Measurements from ENCODE around the gene GIMAP4.
"Not testable (repeated sequence)": the region's sequence is repeated elsewhere in the genome, so short reads cannot be mapped to it uniquely, and the experiment has no call there.

Gene GIMAP4

DNA sequence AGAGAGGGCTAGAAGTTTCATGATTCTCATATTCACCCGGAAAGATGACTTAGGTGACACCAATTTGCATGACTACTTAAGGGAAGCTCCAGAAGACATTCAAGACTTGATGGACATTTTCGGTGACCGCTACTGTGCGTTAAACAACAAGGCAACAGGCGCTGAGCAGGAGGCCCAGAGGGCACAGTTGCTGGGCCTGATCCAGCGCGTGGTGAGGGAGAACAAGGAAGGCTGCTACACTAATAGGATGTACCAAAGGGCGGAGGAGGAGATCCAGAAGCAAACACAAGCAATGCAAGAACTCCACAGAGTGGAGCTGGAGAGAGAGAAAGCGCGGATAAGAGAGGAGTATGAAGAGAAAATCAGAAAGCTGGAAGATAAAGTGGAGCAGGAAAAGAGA, 5.3 kb downstream of the GIMAP4 start:
- no peak overlapping the region for H3K4me3 ChIP-seq (ENCODE audit: low read length)
- DNase-seq (ENCODE audit: low read depth, low spot score): no peak

DNA sequence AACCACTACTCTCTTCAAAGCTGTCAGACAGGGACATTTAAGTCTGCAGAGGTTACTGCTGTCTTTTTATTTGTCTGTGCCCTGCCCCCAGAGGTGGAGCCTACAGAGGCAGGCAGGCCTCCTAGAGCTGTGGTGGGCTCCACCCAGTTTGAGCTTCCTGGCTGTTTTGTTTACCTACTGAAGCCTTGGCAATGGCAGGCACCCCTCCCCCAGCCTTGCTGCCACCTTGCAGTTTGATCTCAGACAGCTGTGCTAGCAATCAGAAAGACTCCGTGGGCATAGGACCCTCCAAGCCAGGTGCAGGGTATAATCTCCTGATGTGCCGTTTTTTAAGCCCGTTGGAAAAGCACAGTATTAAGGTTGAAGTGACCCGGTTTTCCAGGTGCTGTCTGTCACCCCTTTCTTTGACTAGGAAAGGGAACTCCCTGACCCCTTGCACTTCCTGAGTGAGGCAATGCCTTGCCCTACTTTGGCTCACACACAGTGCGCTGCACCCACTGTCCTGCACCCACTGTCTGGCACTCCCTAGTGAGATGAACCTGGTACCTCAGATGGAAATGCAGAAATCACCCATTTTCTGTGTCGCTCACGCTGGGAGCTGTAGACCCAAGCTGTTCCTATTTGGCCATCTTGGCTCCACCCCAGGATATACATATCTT, 12.9 kb downstream of the GIMAP4 start:
- peak; percentile 77 for DNase-seq (ENCODE audit: low read depth, low spot score)
- not testable (repeated sequence) for H3K4me3 ChIP-seq (ENCODE audit: low read length)

DNA sequence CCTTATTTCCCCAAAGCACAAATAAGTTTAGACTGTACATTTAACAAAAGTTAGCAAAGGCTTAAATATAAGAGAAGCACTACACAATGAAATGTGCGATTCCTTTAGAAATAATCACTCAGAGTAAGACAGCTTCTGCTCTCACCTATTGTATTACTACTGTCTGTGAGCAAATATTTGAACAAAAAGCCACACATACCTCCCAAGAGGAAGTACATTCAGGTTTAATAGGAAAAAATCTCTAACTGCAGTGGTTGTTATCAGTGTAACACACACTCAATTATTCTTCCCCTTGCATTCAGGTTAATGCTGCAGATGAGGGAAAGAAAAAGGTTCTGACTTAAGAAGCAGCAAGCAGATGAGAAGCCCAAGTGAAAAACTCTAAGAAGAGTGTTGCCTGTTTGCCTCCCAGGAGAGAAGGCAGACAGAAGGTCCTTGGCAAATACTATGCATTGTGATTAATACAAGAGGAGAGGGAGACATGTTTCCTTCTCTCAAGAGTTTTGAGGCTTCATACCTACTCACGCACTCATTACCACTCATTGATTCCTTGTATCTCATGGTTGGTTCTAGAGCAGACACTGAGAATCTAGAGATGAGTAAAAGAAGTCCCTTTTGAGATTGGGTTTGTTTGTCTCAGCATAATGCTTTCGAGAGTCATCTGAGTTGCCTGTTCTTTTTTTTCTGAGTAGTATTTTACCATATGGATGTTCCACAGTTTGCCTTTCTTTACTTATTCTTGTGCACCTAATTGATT, 13.6 kb downstream of the GIMAP4 start:
- no peak for DNase-seq (ENCODE audit: low read depth, low spot score)
- no peak overlapping the region for H3K4me3 ChIP-seq (ENCODE audit: low read length)

DNA sequence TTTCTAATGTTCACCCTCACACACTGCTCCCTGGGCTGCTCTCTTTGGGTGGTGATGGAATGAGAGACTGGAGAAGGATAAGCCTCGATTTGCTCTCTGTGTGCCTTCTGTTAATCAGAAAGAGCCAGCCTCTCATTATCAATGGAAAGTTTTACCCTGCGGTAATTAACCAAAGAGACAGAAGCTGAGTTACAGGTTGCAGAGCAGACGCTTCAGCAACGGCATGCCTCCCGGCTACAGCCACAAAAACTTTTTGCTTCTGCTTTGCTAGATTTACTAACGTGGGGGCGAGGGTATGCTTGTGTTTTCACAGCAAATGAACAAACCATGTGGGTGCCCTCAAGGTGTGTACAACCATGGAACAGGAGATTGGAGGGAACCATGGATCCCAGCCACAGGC, 18.0 kb downstream of the GIMAP4 start:
- H3K4me3 ChIP-seq (ENCODE audit: low read length): no peak overlapping the region
- no peak for DNase-seq (ENCODE audit: low read depth, low spot score)

DNA sequence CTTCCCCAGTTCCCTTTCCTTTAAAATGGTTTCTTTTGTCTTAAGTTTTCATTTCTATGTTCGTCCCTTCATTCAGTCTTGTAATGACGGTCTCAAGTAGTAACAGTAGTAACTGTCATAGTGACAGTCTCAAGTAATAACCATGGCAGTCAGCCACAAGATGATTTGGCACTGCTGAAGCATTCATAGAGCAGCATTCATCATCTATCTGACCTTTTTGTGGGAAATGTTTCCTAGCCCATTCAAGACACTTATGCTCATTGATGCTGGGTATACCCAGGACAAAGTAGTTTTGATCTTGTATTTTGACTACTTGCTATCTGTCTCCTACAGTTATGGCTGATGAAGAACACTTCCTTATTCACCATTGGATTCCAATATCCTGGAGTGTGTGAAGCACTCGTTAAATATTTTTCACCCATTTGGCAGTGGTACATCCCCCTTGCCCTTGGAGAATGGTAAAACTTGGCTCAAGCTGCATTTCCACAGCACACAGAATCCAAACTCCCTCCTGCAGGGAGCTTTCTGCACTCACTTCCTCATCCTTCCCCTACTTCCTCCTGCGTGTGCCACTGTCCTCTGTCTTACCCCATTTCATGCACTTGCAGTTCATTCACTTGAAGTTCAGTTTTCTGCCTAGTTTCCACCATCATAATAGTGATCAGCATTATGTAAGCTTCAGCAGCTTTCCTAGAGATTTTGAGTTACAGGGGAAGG, 19.0 kb downstream of the GIMAP4 start:
- DNase-seq (ENCODE audit: low read depth, low spot score): no peak
- H3K4me3 ChIP-seq (ENCODE audit: low read length): no peak overlapping the region

DNA sequence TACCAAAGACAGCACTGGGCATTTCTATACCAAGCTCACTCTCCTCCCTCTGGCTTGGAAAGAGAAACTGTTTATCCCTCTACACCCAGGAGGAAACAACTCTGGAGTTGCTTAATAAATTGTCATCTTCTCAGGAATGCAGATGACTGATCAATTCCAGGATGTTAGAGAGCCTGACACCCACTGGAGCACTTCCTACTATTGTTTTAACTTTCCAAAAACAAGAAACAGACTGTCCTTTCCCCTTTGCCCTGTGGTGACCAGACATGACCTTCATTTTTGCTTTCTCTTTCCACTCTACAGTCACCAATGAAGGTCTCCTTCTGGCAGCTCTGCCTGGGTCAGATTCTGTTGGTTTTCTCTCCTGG, 19.6 kb downstream of the GIMAP4 start:
- H3K4me3 ChIP-seq (ENCODE audit: low read length): no peak overlapping the region
- no peak for DNase-seq (ENCODE audit: low read depth, low spot score)

DNA sequence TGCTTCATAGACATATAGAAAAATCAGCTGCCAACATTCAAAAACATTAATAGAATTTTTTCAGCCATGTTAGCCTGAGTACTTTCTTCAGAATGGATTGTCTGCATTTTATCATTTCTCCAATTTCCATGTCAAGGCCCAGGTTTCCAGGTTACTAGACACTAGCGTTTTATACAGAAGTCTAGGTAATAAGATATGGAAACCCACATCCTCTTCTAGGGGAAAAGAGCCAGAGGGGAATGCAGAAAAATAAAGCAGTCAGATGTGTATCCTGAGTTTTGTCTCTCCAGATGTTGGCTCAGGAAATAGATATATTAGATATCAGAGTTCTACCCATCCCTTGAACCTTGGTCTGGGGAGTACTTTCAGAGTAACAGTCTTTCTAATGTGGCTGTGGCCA, 20.4 kb downstream of the GIMAP4 start:
- DNase-seq (ENCODE audit: low read depth, low spot score): no peak
- no peak overlapping the region for H3K4me3 ChIP-seq (ENCODE audit: low read length)

DNA sequence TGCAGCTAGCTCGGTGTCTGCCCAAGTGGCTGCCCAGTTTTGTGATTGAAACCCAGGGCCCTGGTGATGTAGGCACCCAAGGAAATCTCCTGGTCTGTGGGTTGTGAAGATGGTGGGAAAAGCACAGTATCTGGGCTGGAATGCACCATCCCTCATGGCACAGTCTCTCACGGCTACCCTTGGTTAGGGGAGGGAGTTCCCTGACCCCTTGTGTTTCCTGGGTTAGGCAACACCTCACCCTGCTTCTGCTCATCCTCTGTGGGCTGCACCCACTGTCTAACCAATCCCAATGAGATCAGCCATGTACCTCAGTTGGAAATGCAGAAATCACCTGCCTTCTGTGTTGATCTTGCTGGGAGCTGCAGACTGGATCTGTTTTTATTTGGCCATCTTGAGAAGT, 27.6 kb downstream of the GIMAP4 start:
- no peak for DNase-seq (ENCODE audit: low read depth, low spot score)
- no peak overlapping the region for H3K4me3 ChIP-seq (ENCODE audit: low read length)

DNA sequence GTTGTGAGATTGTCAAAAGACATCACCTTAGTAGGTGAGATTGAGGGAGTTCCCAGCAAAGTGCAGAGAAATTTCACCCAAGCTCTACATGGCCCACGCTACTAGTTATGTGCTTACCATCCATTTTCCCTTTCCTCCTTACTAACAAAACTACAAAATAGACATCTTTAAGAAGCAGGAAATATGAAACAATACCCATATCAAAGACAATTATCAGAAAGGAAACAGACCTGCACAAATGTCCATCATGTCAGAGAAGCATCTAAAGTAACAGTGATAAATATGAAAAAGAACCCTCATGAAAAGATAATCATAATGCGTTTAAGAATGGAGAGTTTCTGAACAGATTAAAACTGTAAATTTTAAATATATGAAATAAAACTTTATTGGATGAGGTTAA, 28.2 kb downstream of the GIMAP4 start:
- DNase-seq (ENCODE audit: low read depth, low spot score): no peak
- no peak overlapping the region for H3K4me3 ChIP-seq (ENCODE audit: low read length)

DNA sequence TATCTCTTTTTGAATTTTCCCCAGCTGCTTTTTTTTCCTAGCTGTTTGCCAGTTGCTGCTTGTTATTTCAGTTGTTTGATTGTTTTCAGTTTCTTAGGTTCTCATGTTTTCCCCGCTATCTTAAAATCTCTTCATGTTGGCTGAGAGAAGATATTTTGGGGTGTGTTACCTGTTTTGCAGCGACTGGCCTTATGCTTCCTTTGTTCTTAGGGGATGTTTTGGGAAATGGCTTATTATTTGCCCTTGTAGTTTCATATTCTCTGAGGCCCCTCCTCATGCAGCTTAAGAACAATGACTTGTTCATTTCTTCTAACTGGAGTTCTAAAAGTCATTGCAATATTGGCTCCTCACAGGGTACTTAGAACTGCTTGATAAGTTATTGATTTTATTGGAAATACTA, 36.4 kb downstream of the GIMAP4 start:
- DNase-seq (ENCODE audit: low read depth, low spot score); H3K4me3 ChIP-seq (ENCODE audit: low read length): not testable (repeated sequence)

DNA sequence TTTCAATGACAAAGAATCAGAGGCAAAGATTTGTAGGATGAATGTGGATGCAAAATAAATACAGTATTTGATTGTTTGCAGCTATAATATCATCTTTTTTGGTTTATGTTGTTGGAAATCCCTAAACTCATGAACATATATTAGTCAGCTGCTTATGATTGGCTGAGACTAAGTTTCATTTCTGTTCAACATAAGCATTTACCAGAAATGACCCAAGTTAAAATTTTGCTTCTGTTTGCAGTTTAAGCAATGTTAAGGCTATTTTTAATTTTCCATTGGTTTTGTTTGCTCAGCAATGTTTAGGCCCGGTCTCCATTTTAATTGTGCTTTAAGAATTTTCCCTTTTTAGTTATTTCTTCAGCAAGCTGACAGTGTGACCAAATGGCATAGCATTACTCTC, 43.0 kb downstream of the GIMAP4 start:
- H3K4me3 ChIP-seq (ENCODE audit: low read length): no peak overlapping the region
- no peak for DNase-seq (ENCODE audit: low read depth, low spot score)

DNA sequence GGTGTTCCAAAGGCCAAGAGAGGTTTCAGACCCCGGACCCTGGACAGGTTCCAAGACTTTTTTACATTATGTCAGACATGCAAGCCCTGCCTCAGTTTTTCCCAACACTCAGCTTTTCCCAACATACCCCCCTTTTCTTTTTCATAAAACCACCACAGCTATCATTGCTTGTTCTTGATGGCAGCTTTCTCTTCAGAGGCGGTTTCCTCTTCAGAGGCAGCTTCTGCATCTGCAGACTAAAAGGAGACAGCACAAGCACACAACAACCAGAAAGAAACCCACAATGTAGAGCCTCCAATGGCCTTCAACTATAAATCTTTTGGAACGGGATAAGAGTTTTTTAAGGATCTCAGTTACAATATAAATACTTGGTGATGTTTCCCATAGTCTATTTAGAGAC, 45.7 kb downstream of the GIMAP4 start:
- no peak overlapping the region for H3K4me3 ChIP-seq (ENCODE audit: low read length)
- DNase-seq (ENCODE audit: low read depth, low spot score): no peak

DNA sequence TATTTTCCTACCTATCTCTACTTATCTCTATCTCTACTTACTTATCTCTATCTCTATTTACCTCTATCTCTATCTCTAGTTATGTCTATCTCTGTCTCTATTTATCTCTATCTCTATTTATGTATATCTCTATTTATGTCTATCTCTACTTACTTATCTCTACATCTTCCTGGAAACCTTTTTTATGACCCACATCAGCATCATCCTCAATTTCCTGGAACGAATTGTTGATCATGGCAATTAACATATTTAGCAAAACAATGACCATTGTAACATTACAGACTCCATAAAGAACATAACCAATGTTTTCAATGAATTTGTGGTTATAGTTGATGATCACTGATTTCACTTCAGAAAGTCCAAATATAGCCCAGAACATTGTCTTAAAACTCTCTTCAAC, 46.7 kb downstream of the GIMAP4 start:
- no peak overlapping the region for H3K4me3 ChIP-seq (ENCODE audit: low read length)
- no peak for DNase-seq (ENCODE audit: low read depth, low spot score)

DNA sequence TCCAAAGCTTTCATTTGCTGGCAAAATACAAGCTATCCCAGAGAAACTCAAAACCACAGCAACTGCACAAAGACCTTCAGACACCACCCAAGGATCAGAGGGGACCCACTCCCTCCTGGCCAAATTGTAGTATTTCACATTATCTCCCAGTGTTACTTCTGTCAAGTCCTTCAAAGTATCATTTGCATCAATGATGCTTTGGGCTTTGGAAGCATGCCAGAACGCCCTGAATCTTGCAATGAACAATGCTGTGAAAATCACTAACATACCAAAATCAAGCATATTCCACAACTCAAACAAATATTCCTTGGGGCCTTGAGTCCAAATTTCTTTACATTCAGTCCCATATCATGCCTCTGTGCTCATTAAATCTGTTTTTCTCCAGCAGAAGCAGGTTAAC, 47.2 kb downstream of the GIMAP4 start:
- not testable (repeated sequence) for DNase-seq (ENCODE audit: low read depth, low spot score)

DNA sequence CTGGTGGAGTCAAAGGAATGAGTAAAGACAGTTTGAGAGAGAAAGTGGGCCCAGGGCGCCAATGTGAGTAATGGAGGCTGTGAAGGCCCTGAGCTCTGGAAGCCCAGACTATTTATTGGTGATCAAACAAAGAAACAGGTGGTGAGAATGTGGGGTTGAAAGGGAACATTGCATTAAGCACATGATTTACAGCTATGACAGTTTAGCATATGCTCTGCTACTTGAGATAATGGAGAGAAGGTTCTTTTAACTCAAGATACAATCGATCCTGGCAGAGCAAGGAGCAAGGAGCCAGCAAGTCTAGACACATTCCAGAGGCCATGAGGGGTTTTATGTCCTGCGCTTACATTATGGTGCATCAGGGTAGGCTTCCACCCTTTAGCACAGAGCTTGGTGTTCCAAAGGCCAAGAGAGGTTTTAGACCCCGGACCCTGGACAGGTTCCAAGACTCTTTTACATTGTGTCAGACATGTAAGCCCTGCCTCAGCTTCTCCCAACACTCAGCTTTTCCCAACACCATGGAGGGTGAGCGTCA, 48.1 kb downstream of the GIMAP4 start:
- DNase-seq (ENCODE audit: low read depth, low spot score); H3K4me3 ChIP-seq (ENCODE audit: low read length): not testable (repeated sequence)

More for the DNA sequence above, 47.2 kb downstream of the GIMAP4 start:
- not testable (repeated sequence) for H3K4me3 ChIP-seq (ENCODE audit: low read length)

DNA sequence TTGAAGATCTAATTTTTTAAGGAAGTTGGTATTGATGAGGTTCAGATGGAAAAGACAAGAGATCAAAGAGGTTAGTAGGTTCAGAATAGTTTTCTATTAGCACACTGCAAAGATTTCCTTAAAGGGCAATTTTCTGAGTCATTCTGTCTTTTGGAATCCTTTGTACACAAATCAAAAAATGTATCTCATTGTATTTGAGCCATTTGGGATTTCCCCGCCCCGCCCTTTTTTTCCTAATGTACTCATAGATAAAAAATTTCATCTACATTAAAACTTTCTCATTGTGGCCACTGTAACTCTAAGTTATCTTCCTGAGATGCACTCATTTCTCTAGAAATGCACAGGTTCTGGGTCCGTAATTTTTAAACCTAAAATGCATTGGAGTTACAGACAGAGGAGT, 52.9 kb downstream of the GIMAP4 start:
- no peak overlapping the region for H3K4me3 ChIP-seq (ENCODE audit: low read length)
- DNase-seq (ENCODE audit: low read depth, low spot score): no peak

DNA sequence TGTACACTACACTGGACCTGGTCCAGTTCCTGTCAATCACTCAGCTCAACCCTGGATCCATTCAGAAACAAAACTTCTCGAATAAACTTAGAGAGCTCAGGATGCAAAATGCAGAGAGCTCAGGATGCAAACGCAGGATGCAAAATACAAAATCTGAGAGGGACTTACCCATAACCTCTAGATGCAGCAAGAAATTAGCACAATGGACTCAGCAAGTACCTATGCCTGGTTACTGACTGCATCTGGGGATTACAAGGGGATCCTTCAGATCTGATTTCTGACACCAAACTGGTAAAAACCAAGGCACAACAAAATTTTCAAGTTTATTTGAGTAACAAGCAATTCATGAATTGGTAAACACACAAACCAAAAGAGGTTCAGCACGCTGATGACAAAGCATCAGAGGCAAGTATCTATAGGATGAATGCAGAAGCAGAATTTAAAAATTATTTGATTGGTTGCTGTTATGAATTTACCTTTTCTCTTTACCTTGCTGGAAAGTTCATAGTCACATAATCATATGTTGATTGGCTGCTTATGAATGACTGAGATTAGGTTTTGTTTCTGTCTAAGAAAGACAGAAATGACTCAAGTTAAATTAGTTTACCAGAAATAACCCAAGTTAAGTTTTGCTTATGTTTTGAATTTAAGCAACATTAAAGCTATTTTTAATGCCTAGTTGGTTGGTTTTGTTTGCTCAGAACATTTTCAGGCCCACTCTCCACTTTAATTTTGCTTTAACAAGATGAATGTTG, 53.6 kb downstream of the GIMAP4 start:
- no peak overlapping the region for H3K4me3 ChIP-seq (ENCODE audit: low read length)
- no peak for DNase-seq (ENCODE audit: low read depth, low spot score)

DNA sequence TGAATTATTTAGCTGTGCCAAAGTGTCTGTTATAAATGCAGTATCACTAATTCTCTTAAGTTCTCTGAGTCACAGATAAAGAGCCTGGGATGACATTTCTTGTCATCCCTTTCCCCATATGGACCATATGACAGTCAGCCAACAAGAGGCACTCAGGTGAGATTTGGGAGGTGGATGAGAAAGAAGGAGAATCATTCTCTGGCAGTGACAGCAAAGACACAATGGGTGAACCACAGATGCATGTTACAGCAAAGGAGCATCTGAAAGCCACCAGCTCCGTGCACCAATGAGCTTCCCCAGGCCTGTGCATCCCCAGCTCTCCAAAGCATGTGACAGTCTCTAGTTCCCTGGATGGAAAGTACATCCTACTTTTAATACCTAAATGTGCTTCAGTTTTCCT, 54.2 kb downstream of the GIMAP4 start:
- no peak overlapping the region for H3K4me3 ChIP-seq (ENCODE audit: low read length)
- DNase-seq (ENCODE audit: low read depth, low spot score): no peak

All from Jurkat, Clone E6-1 (cell line).